Cardiac fibroblast (primary cell): ENCODE measurements around the gene RTN4R.
"Not testable (repeated sequence)": the region's sequence is repeated elsewhere in the genome, so short reads cannot be mapped to it uniquely, and the experiment has no call there.

Source experiments
- DNase-seq, 2 donors: peaks; one replicate each; pipeline versions ENCODE4 v3.0.0 to v3.0.0-alpha.2; 2010; ENCODE audit warnings: low read depth in 2 of 2
- H3K4me3 ChIP-seq, 2 donors: replicated peaks in 1 of 2; 1 replicate in 1 of 2; 2 replicates in 1 of 2; pipeline ENCODE4 v1.5.1; 2011; ENCODE audit warnings: low read depth in 2 of 2, low read length in 2 of 2, mild to moderate bottlenecking in 2 of 2, moderate library complexity in 1 of 2
- TF ChIP-seq, protein P1 (sequence below): IDR thresholded peaks from one replicate; pipeline ENCODE4 v1.5.1; 2011; ENCODE audit warnings: low read depth, mild to moderate bottlenecking, low read length, inconsistent platforms

Gene RTN4R

DNA sequence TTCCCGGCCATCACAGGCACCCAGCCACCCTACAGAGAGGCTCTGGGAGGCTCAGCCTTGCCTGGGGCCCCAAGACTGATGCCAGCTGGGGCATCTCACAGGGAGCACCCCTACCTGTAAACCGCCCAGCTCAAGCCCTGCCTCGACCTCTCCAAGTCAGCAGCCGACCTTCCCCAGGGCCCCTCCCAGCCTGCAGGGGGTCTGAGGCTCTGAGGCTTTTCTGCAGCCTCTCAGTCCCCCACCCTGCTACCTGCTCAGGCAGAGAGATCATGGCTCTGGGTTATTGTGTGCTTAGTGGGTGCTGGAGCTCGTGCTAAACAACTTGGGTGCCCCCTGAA, 23.1 kb upstream of the RTN4R start:
- DNase-seq = no peak
- no peak overlapping the region for H3K4me3 ChIP-seq

DNA sequence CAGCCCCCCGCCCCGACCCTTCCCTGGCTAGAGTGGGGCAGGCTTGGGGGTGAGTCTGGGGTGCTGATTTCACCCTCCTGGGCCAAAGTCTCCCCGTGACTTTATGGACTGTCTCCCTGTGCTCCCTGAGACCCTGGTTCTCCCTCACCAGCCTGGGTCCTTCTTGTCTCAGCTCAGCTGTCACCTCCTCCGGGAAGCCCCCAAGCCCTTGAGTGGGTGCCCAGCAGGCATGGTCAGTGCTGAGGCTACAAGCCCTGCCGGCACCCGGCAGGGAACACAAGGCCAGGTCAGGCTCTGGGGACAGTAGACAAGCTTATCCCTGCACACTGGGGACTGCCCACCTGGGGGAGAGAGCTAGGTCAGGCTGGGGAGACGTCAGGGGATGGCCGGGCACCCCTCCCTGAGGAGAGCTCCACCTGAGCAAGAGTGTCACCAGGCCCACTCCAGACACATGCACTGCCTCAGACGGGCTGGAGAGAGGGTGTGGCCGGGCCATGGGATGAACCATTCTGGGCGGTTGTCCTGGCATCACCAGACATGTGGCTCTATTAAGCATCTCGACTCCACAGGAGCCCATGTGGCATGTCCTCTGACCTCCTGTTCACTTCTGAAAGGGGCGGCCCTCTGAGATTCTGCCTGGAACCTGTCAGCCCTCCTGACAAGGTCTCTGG, 22.6 kb upstream of the RTN4R start:
- TF ChIP-seq, protein P1, sequence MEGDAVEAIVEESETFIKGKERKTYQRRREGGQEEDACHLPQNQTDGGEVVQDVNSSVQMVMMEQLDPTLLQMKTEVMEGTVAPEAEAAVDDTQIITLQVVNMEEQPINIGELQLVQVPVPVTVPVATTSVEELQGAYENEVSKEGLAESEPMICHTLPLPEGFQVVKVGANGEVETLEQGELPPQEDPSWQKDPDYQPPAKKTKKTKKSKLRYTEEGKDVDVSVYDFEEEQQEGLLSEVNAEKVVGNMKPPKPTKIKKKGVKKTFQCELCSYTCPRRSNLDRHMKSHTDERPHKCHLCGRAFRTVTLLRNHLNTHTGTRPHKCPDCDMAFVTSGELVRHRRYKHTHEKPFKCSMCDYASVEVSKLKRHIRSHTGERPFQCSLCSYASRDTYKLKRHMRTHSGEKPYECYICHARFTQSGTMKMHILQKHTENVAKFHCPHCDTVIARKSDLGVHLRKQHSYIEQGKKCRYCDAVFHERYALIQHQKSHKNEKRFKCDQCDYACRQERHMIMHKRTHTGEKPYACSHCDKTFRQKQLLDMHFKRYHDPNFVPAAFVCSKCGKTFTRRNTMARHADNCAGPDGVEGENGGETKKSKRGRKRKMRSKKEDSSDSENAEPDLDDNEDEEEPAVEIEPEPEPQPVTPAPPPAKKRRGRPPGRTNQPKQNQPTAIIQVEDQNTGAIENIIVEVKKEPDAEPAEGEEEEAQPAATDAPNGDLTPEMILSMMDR = no peak
- no peak for DNase-seq
- no peak overlapping the region for H3K4me3 ChIP-seq

More for the DNA sequence above, 23.1 kb upstream of the RTN4R start:
- TF ChIP-seq, protein P1 = no peak

DNA sequence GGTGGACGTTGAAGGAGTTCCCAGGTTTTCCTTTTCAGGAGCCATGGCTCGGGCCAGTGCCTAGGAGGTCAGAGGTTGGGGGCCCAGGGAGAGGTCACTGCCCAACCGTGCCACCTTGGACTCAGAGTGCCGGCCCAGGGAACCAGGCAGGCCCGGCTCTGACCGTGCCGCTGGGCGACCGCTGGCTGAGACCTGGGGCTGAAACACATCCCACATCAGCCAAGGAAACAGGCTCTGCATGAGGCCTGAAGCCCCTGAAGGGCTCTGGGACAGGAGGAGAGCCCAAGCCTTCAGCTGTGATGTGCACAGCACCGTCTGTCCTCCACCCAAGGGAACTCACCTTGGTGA, 21.9 kb upstream of the RTN4R start:
- TF ChIP-seq, protein P1 = no peak
- no peak overlapping the region for H3K4me3 ChIP-seq
- no peak for DNase-seq

DNA sequence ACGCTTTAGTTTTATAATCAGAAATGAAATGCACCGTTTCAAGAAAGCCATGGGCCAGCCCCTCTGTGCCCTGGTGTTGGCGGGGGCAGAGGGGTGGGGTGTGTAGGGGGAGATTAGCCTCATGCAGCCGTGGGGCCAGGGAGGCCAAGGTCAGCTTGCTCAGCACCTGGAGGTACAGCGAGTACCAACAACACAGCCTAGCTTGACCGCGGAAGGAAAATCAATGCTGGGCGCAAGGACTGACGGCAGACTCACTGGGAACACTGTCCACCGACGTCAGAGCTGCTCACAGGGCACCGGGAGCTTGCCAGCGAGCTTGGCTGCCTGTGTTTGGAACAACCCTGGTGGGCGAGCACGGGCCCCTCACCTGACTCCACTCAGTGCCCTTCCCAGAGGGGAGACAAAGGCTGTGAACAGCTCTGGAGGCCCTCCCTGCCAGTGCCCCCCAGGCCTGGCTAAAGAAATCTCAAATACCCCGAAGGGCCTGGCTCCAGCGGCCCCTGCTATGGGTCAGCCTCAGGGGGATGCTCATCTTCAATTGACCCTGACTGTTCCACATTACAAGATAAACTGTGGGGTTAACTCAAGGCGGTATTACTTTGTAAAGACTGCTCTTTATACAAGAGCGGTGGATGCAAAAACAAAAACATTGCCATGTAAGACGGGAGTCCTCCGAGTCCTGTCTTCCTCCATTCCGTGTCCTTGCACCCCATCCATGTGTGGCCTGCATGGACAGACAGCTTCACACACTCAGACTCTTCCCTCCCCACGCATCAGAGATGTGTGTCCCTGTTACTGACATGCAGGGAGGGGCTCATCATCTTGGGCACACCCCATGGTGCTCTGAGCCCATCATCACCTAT, 21.3 kb upstream of the RTN4R start:
- not testable (repeated sequence) for H3K4me3 ChIP-seq

DNA sequence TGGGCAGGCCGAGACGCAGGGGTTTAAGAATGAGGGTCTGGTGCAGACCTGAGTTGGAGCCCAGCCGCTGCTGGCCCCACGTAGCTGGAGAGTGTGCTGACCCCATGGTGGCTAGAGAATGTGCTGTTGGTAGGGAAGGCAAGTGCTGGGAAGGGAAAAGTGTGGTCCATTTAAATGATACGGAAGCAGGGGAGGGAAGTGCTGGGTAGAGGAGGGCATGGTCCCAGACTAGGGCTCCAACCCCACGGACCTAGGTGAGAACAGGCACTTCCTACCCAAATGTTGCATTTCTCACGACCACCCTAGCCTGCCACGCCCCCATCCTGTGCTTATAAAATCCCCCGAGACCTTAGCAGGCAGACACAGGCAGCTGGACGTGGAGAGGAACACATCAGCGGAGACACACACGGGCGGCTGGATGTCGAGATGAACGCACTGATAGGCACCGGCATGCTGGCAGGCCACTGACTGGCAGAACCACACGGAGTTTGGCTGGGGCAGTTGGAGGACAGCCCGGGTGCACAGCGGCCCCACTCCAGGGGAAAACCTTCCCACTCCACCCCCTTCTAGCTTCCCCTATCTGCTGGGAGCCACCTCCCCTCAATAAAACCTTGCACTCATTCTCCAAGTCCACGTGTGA, 18.8 kb upstream of the RTN4R start:
- H3K4me3 ChIP-seq, DNase-seq: not testable (repeated sequence)

More for the DNA sequence above, 21.3 kb upstream of the RTN4R start:
- DNase-seq = not testable (repeated sequence)

DNA sequence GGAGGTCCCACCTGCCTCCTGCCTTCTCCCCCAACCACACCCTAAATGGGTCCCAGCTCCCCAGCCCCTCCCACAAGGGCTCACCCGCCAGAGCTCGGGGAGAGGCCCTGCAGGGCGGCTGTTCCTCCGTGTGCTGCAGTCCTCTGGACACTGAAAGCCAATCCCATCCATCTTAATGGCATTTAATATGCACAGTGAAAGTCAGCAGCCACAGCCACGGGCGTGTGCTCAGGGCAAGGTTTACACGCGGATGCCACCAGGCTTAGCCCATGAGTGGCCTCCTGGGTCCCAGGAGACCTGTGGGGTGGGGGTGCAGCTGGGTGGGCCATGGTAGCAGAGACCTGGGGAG, 18.2 kb upstream of the RTN4R start:
- DNase-seq, H3K4me3 ChIP-seq: not testable (repeated sequence)

DNA sequence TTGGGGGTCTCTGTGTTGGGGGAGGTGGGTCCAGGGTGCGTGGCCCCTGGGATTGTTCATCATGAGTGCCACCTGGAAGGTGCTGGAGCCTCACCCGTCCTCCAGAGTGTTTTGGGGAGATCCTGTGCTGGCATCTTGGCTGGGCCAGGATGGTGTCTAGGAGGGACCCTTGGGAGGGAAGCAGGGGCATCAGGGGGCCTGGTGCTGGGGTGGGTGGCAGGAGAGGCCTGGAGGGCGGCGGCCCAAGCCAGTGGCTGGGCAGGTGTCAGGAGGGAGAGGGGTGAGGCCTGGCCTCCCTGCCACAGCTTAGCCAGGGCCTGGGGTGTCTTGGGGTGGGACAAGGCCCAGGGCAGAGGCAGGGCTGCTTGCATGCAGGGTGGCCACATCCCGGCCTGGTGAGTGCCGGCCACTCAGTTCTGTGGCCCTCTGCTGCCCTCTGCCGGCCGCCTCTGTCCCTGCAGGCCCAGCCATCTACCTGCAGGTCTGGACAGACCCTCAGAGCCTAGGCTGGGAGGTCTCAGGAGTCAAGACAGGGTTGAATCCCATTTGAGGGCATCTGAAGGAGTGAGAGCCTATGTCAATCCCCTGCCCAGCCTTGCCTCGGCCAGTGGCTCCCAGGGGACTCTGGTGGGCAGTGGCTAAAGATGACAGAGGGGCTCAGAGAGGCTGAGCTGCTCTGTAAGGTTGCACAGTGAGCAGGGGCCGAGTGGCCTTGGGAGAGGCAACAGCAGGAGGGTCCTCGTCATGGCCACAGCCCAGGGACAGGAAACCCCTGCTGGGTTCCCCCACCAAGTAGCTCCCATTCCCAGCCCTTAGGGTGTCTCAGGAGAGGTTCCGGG, 17.6 kb upstream of the RTN4R start:
- DNase-seq = peak; percentile 55 to 62
- TF ChIP-seq, protein P1 = peak; percentile 85
- H3K4me3 ChIP-seq = not testable (repeated sequence)
